Neuronal stem cell (in vitro differentiated cells): ENCODE results near the gene SPOCK1.

Experiments used
- DNase-seq: peaks from one replicate; pipeline ENCODE4 v3.0.0-alpha.2; 2013; ENCODE audit warnings: low spot score
- H2AFZ ChIP-seq: one replicate; pipeline ENCODE4 v1.6.1; 2013; ENCODE audit warnings: mild to moderate bottlenecking, low read length, inconsistent platforms
- H2AK5ac ChIP-seq: 2 replicates; pipeline ENCODE4 v1.6.1; 2013; ENCODE audit warnings: low read depth, mild to moderate bottlenecking, inconsistent platforms, low read length, moderate library complexity, mixed read lengths
- H2BK120ac ChIP-seq: 2 replicates; pipeline ENCODE4 v1.6.1; 2013; ENCODE audit warnings: low read depth, mild to moderate bottlenecking, inconsistent platforms, low read length, moderate library complexity, mixed read lengths
- H2BK12ac ChIP-seq: one replicate; pipeline ENCODE4 v1.6.1; 2013; ENCODE audit warnings: low read length, inconsistent platforms
- H2BK15ac ChIP-seq: 2 replicates; pipeline ENCODE4 v1.6.1; 2013; ENCODE audit warnings: mild to moderate bottlenecking, low read length, inconsistent platforms, mixed read lengths
- H2BK5ac ChIP-seq: one replicate; pipeline ENCODE4 v1.6.1; 2013; ENCODE audit warnings: inconsistent platforms, mild to moderate bottlenecking, low read length, moderate library complexity
- H3K14ac ChIP-seq: one replicate; pipeline ENCODE4 v1.6.1; 2013; ENCODE audit warnings: low read length, inconsistent platforms
- H3K18ac ChIP-seq: 2 replicates; pipeline ENCODE4 v1.6.1; 2013; ENCODE audit warnings: low read length, inconsistent platforms
- H3K23ac ChIP-seq: 2 replicates; pipeline ENCODE4 v1.6.1; 2013; ENCODE audit warnings: low read depth, mild to moderate bottlenecking, mixed read lengths, low read length, inconsistent platforms; ENCODE audit not compliant: poor library complexity
- H3K27ac ChIP-seq: replicated peaks from 3 replicates; pipeline ENCODE4 v1.5.1; 2013; ENCODE audit warnings: low read length, inconsistent platforms
- H3K27me3 ChIP-seq, 3 experiments: 2 replicates each; pipeline ENCODE4 v1.6.1; 2013; ENCODE audit warnings: low read length in 3 of 3, mild to moderate bottlenecking in 2 of 3, inconsistent platforms in 1 of 3, low read depth in 1 of 3, mixed read lengths in 1 of 3, moderate library complexity in 1 of 3; ENCODE audit not compliant: control insufficient read depth in 3 of 3, insufficient read depth in 3 of 3
- H3K36me3 ChIP-seq, 2 donors: replicated peaks in 1 of 2; 2 replicates each; pipeline ENCODE4 v1.6.1; 2013; ENCODE audit warnings: low read length in 2 of 2; ENCODE audit not compliant: control insufficient read depth in 2 of 2, insufficient read depth in 2 of 2
- H3K4ac ChIP-seq: 2 replicates; pipeline ENCODE4 v1.6.1; 2013; ENCODE audit warnings: inconsistent platforms, mild to moderate bottlenecking, low read length, moderate library complexity
- H3K4me1 ChIP-seq, 2 donors: 1 replicate in 1 of 2; 2 replicates in 1 of 2; pipeline ENCODE4 v1.6.1; 2013; ENCODE audit warnings: low read length in 2 of 2, low read depth in 1 of 2; ENCODE audit not compliant: control insufficient read depth in 2 of 2, insufficient read depth in 1 of 2
- H3K4me2 ChIP-seq: one replicate; pipeline ENCODE4 v1.6.1; 2013; ENCODE audit warnings: mild to moderate bottlenecking, low read length, inconsistent platforms; ENCODE audit not compliant: insufficient read depth, poor library complexity, severe bottlenecking
- H3K4me3 ChIP-seq, 2 donors: 2 replicates each; pipeline ENCODE4 v1.5.1; 2013; ENCODE audit warnings: low read length in 2 of 2, mild to moderate bottlenecking in 2 of 2, inconsistent platforms in 1 of 2, moderate library complexity in 1 of 2
- H3K79me1 ChIP-seq: one replicate; pipeline ENCODE4 v1.6.1; 2013; ENCODE audit warnings: low read depth, mild to moderate bottlenecking, inconsistent platforms, low read length, moderate library complexity
- H3K9ac ChIP-seq: one replicate; pipeline ENCODE4 v1.6.1; 2013; ENCODE audit warnings: mild to moderate bottlenecking, low read depth, low read length, inconsistent platforms; ENCODE audit not compliant: poor library complexity
- H3K9me3 ChIP-seq, 2 donors: replicated peaks in 1 of 2; 2 replicates each; pipeline versions ENCODE3 to v1.6.1; 2013; ENCODE audit warnings: low read length in 2 of 2, mild to moderate bottlenecking in 2 of 2, inconsistent platforms in 1 of 2, low read depth in 1 of 2, mixed read lengths in 1 of 2, moderate library complexity in 1 of 2; ENCODE audit not compliant: control insufficient read depth in 2 of 2, insufficient read depth in 1 of 2
- H4K8ac ChIP-seq: one replicate; pipeline ENCODE4 v1.6.1; 2013; ENCODE audit warnings: low read depth, mild to moderate bottlenecking, inconsistent platforms, low read length, moderate library complexity
- H4K91ac ChIP-seq: one replicate; pipeline ENCODE4 v1.6.1; 2013; ENCODE audit warnings: low read length, low read depth, mild to moderate bottlenecking, inconsistent platforms; ENCODE audit not compliant: poor library complexity
- WGBS, 2 donors: extraction: QIAGEN DNeasy Blood & Tissue Kit; methylation state at CpG; one replicate each; pipeline ENCODE4 v1.1.7; 2013; ENCODE audit warnings: missing lambda C conversion rate in 2 of 2, mixed read lengths in 1 of 2; ENCODE audit not compliant: insufficient read length in 2 of 2, insufficient replicate concordance in 1 of 2; ENCODE audit errors: extremely low coverage in 2 of 2; 5-methylcytosine and 5-hydroxymethylcytosine counted together

The SPOCK1 gene

DNA sequence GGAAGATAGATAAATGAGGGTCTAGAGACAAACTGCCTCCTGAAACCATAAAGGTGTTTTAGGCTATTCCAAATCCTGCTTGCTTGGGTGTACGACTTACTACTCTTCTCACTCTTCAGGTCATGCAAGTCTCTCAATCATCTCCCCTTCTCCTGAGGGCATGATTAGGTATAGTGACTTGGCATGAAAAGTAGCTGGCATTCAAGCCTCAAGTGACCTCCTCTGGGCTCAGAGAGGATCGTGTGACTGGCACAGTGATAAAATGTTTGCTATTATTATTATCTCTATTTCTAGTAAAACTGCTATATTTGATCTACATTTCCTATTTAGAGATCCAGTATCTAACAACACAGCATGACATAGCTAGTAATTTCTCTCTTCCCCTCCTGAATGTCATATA lies 494.8 kb downstream of the SPOCK1 start:
- no CpG with 5 or more reads among the region's 2 CpGs for WGBS, 2 donors
- no peak overlapping the region for H3K14ac ChIP-seq

DNA sequence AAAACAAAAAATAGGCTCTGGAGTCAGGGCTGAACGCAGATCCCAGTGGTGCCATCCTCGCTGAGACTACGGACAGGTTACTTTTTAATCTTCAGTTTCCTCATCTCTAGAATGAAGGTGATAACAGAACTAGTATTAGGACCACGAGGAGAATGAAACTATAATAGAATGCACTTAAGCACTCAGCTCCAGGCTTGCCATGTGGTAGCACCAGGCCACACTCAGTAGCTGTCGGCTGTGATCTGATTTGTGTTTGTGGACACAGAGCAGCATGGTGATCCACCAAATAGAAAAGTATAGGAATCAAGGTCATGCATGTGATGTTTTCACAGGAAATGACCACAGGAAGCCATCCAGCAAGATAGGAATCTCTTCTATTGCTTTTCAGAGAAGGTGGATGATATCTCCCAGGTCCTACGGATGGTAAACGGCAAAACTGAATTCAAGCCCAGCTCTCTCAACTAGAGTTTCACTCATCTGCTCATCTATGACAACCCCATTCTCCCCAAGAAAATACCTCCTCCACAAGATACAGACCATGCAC lies 498.0 kb downstream of the SPOCK1 start:
- no peak overlapping the region for H3K23ac ChIP-seq
- no peak overlapping the region for H3K9ac ChIP-seq
- WGBS, 2 donors, result no CpG with 5 or more reads among the region's 7 CpGs
- no peak overlapping the region for H2AFZ ChIP-seq
- no peak overlapping the region for H3K4me2 ChIP-seq
- H4K91ac ChIP-seq, result no peak overlapping the region
- no peaks in the 10 kb centered on the region for H3K79me1 ChIP-seq
- no peaks in the 10 kb centered on the region for H3K27me3 ChIP-seq
- H3K27ac ChIP-seq, result no peak overlapping the region
- H3K4ac ChIP-seq, result no peak overlapping the region
- no peaks in the 10 kb centered on the region for H3K36me3 ChIP-seq
- no peak overlapping the region for H2BK15ac ChIP-seq
- H2BK5ac ChIP-seq, result no peak overlapping the region
- H3K18ac ChIP-seq, result no peak overlapping the region
- no peak overlapping the region for H4K8ac ChIP-seq
- H2AK5ac ChIP-seq, result no peak overlapping the region
- no peak overlapping the region for H2BK12ac ChIP-seq
- H3K4me1 ChIP-seq, result peaks cover 0 to 10% of the 10 kb centered on the region in 2 donors
- H2BK120ac ChIP-seq, result no peak overlapping the region
- no peaks in the 10 kb centered on the region for H3K9me3 ChIP-seq
- H3K4me3 ChIP-seq, result no peak overlapping the region
- DNase-seq, result no peak
- H3K14ac ChIP-seq, result no peak overlapping the region

More for the DNA sequence above, 494.8 kb downstream of the SPOCK1 start:
- H2BK5ac ChIP-seq, result no peak overlapping the region
- H2BK15ac ChIP-seq, result no peak overlapping the region
- no peak overlapping the region for H2AFZ ChIP-seq
- no peak overlapping the region for H3K23ac ChIP-seq
- no peak overlapping the region for H2BK120ac ChIP-seq
- no peak overlapping the region for H4K8ac ChIP-seq
- no peaks in the 10 kb centered on the region for H3K9me3 ChIP-seq
- no peak overlapping the region for H3K9ac ChIP-seq
- no peak overlapping the region for H3K4me3 ChIP-seq
- H3K27ac ChIP-seq, result no peak overlapping the region
- H3K27me3 ChIP-seq, result no peaks in the 10 kb centered on the region
- H3K36me3 ChIP-seq, result no peaks in the 10 kb centered on the region
- H3K4me2 ChIP-seq, result no peak overlapping the region
- peaks cover 0 to 2% of the 10 kb centered on the region in 2 donors for H3K4me1 ChIP-seq
- no peak for DNase-seq
- H3K4ac ChIP-seq, result no peak overlapping the region
- H4K91ac ChIP-seq, result no peak overlapping the region
- no peaks in the 10 kb centered on the region for H3K79me1 ChIP-seq
- no peak overlapping the region for H2BK12ac ChIP-seq
- no peak overlapping the region for H2AK5ac ChIP-seq
- no peak overlapping the region for H3K18ac ChIP-seq

DNA sequence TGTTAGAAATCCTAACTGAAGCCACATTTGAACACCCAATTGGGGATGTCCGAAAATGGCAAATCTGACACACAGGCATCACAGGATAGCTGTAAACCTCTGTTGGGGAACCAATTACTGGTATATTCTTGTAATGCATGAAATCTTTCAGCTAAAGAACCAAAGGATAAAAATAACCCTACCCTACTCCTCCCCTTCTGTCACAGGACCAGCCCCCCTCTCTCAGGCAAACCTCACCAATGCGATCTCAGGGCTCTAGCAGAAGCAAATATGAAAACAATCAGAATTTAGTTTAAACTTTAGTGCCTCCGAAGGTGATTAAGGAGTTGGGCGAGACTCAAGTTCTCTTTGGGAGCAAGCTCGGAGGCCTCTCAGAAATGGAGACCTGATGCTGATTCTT lies 499.3 kb downstream of the SPOCK1 start:
- Histone ChIP-seq H3K18ac (no peak overlapping the region), H3K4me2 (no peak overlapping the region), H3K27ac (no peak overlapping the region), H3K9ac (no peak overlapping the region), H3K79me1 (no peaks in the 10 kb centered on the region), H3K4ac (no peak overlapping the region), H3K9me3 (no peaks in the 10 kb centered on the region), H3K14ac (no peak overlapping the region), H4K8ac (no peak overlapping the region), H2BK12ac (no peak overlapping the region), H4K91ac (no peak overlapping the region), H2AFZ (no peak overlapping the region), H2BK5ac (no peak overlapping the region), H3K36me3 (no peaks in the 10 kb centered on the region), H3K4me3 (no peak overlapping the region), H3K4me1 (peaks cover 0 to 10% of the 10 kb centered on the region in 2 donors), H3K23ac (no peak overlapping the region), H2BK120ac (no peak overlapping the region), H2AK5ac (no peak overlapping the region), H2BK15ac (no peak overlapping the region), H3K27me3 (no peaks in the 10 kb centered on the region)
- no peak for DNase-seq
- WGBS, 2 donors, result no CpG with 5 or more reads among the region's 5 CpGs

DNA sequence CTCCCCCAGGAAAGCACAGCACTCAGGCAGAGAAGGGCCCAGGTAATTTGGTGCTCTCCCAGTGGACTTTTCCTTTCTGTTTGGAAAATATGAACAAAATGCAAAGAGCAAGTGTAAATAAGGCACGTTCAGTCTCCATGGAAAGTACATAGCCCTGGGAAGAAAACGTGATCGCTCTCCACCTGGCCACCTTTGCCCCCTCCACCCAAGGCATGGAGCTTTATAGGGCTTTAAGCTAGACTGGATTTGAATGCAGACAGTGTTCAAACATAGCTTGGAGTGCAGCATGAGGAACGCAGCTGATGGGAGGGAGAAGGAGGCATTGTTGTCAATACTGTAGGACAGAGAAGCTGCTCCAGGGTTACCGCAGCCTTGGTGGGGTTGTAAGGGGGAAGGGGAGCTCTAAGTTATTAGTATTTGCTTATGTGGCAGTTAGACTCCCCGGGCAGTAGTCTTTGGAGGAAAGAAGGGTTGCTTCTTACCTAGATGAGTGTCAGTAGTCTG lies 500.2 kb downstream of the SPOCK1 start:
- H2BK5ac ChIP-seq, result no peak overlapping the region
- no peak overlapping the region for H3K4me2 ChIP-seq
- no peak overlapping the region for H2AFZ ChIP-seq
- WGBS, 2 donors, result no CpG with 5 or more reads among the region's 6 CpGs
- no peaks in the 10 kb centered on the region for H3K79me1 ChIP-seq
- H3K4me3 ChIP-seq, result no peak overlapping the region
- DNase-seq, result no peak
- peaks cover 0 to 10% of the 10 kb centered on the region in 2 donors for H3K4me1 ChIP-seq
- no peak overlapping the region for H3K27ac ChIP-seq
- no peak overlapping the region for H2BK120ac ChIP-seq
- no peak overlapping the region for H2AK5ac ChIP-seq
- no peak overlapping the region for H3K23ac ChIP-seq
- no peak overlapping the region for H2BK15ac ChIP-seq
- no peak overlapping the region for H2BK12ac ChIP-seq
- no peak overlapping the region for H3K18ac ChIP-seq
- no peak overlapping the region for H4K91ac ChIP-seq
- no peaks in the 10 kb centered on the region for H3K9me3 ChIP-seq
- no peaks in the 10 kb centered on the region for H3K36me3 ChIP-seq
- H3K27me3 ChIP-seq, result no peaks in the 10 kb centered on the region
- no peak overlapping the region for H4K8ac ChIP-seq
- H3K9ac ChIP-seq, result no peak overlapping the region
- H3K4ac ChIP-seq, result no peak overlapping the region
- no peak overlapping the region for H3K14ac ChIP-seq
